ENCODE measurements around the gene PZP. TPM values are rescaled to one million over a fixed set of nuclear protein-coding genes. Genes with fewer than 3 reads are reported as not detected.

The PZP gene
- total and polyA plus RNA-seq, 2 of the 13 experiments (the other 11 are each of a cell fraction or from before 2014, with no cell fraction given), result 0.07 to 0.89 TPM

GRCh38 chr12:9132008-9132535 lies 76.1 kb downstream of the PZP start (continued):
- TF ChIP-seq MATR3 (CRISPR knock-in tag; IDR thresholded peaks at IDR 0.05) (no peak), ARID3A (IDR thresholded peaks at IDR 0.05; ENCODE audit: low read depth, low read length) (peak; percentile 100), HNRNPK (IDR thresholded peaks at IDR 0.05; ENCODE audit: low read depth, low read length, poor library complexity, severe bottlenecking) (peak; percentile 11), GATAD1 (CRISPR knock-in tag; IDR thresholded peaks at IDR 0.05) (peak; percentile 66), GATA4 (IDR thresholded peaks at IDR 0.05; ENCODE audit: borderline replicate concordance, low read depth) (peak; percentile 99), CCDC6 (CRISPR knock-in tag; IDR thresholded peaks at IDR 0.05) (peak; percentile 71; the same call in 1 of the 2 replicates), REL (CRISPR knock-in tag; conservative IDR thresholded peaks at IDR 0.05) (no peak), PHF5A (CRISPR knock-in tag; IDR thresholded peaks at IDR 0.05; ENCODE audit: low read depth, unreplicated experiment) (peak; percentile 88), ZBTB44 (CRISPR knock-in tag; IDR thresholded peaks at IDR 0.05) (peak; percentile 70; the same call in 1 of the 2 replicates), ZBTB25 (CRISPR knock-in tag; IDR thresholded peaks at IDR 0.05) (peak; percentile 76; the same call in 1 of the 2 replicates), TEAD2 (CRISPR knock-in tag; IDR thresholded peaks at IDR 0.05) (no peak), NR2F6 (IDR thresholded peaks at IDR 0.05) (peak; percentile 98), NR2F6 (CRISPR knock-in tag; IDR thresholded peaks at IDR 0.05) (peak; percentile 95), ZNF468 (CRISPR knock-in tag; IDR thresholded peaks at IDR 0.05) (no peak), ZNF18 (CRISPR knock-in tag; IDR thresholded peaks at IDR 0.05; ENCODE audit: insufficient replicate concordance) (no peak), ZHX1 (CRISPR knock-in tag; IDR thresholded peaks at IDR 0.05; ENCODE audit: low read depth) (0 out of 2 replicates have a peak, but pooled peaks have one; percentile 56), ASH2L (IDR thresholded peaks at IDR 0.05; ENCODE audit: insufficient read length, low read depth, low read length) (peak; percentile 98), MIER3 (CRISPR knock-in tag; IDR thresholded peaks at IDR 0.05; ENCODE audit: borderline replicate concordance) (peak; percentile 76; the same call in 1 of the 2 replicates), HNF1B (CRISPR knock-in tag; IDR thresholded peaks at IDR 0.05) (peak; percentile 99), SSRP1 (CRISPR knock-in tag; IDR thresholded peaks at IDR 0.05) (no peak; the same call in 1 of the 2 replicates)
